SH-SY5Y (cell line): ENCODE results near the gene ARHGAP6.

Experiments used
- GATA2 ChIP-seq: IDR thresholded peaks from 2 replicates; pipeline ENCODE4 v1.6.1; 2011; ENCODE audit warnings: mild to moderate bottlenecking, low read depth, low read length
- GATA3 ChIP-seq: IDR thresholded peaks from 2 replicates; pipeline ENCODE4 v1.6.1; 2011; ENCODE audit warnings: low read depth, mild to moderate bottlenecking, low read length, moderate library complexity

DNA sequence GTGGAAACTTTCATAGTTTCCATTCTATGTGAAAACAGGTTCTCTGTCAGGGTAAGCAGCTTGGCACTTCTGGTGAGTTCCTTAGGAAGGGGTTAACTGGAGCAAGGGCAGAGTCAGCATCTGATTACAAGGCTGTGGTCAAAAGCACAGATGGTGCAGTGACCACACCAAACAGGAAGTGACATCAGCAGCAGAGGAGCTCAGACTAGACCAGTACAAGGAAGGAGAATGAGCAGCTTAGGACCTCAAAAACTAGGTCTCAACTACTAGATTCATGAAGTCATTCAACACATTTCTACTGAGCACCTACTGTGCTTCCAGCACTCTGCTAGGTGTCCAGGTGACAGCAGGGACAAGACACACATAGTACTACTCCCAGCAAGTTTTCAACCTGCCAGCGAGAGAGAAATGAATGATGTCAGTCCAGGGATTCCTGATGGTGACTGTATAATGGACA lies 242.3 kb downstream of the ARHGAP6 start:
- no peak for TF ChIP-seq GATA2
- no peak for TF ChIP-seq GATA3
